NCI-H128 (cell line): ENCODE data around the gene HOXA10.

Experiments used
- DNase-seq: peaks from one replicate; lab custom pipeline; 2025; ENCODE audit not compliant: unreplicated experiment; lab: John Stamatoyannopoulos, UW

Gene HOXA10

GRCh38 chr7:27168265-27168947 lies 5.7 kb downstream of the HOXA10 start:
- DNase-seq: peak; percentile 49

- no peak for DNase-seq
Observed at GRCh38 chr7:27167916-27168264, 6.2 kb downstream of the HOXA10 start.

GRCh38 chr7:27166531-27167505 lies 7.3 kb downstream of the HOXA10 start:
- DNase-seq: no peak

GRCh38 chr7:27165996-27166530 lies 8.1 kb downstream of the HOXA10 start:
- DNase-seq: no peak

GRCh38 chr7:27165089-27165995 lies 8.8 kb downstream of the HOXA10 start, which contains the start of gene HOXA9:
HOXA9 (minus strand) TSS chr7:27165537; CDS start chr7:27165457, 80 bp downstream.
- peak; percentile 85 for DNase-seq

- no peak for DNase-seq
Observed at GRCh38 chr7:27164367-27165088, 9.6 kb downstream of the HOXA10 start.

GRCh38 chr7:27164045-27164366 lies 10.1 kb downstream of the HOXA10 start:
- no peak for DNase-seq

- DNase-seq: no peak
Observed at GRCh38 chr7:27163288-27164044, 10.7 kb downstream of the HOXA10 start.

GRCh38 chr7:27162561-27163287 lies 11.4 kb downstream of the HOXA10 start:
- DNase-seq: no peak

- no peak for DNase-seq
Observed at GRCh38 chr7:27161721-27162560, 12.2 kb downstream of the HOXA10 start.

- DNase-seq: no peak
Observed at GRCh38 chr7:27161214-27161720, 12.9 kb downstream of the HOXA10 start.

GRCh38 chr7:27160546-27161213 lies 13.4 kb downstream of the HOXA10 start:
- peak; percentile 83 for DNase-seq

GRCh38 chr7:27160145-27160545 lies 14.0 kb downstream of the HOXA10 start:
- no peak for DNase-seq

GRCh38 chr7:27159266-27160144 lies 14.6 kb downstream of the HOXA10 start:
- no peak for DNase-seq

GRCh38 chr7:27158436-27159265 lies 15.5 kb downstream of the HOXA10 start:
- no peak for DNase-seq
